Measurements from ENCODE around the gene GRM1.

Gene GRM1

GRCh38 chr6:146472918-146473317 is 444.1 kb downstream of the GRM1 start:
- Histone ChIP-seq H3K9ac (ENCODE audit: low read length) (no peak overlapping the region), H3K36me3 (ENCODE audit: control insufficient read depth, insufficient read depth, low read length) (no peaks in the 10 kb centered on the region), H3K4me3 (ENCODE audit: low read length) (no peak overlapping the region), H3K4me1 (ENCODE audit: control insufficient read depth, insufficient read depth, low read length) (no peaks in the 10 kb centered on the region), H3K27me3 (ENCODE audit: control insufficient read depth, insufficient read depth, low read length) (no peaks in the 10 kb centered on the region), H3K9me3 (ENCODE audit: control insufficient read depth, low read length) (no peaks in the 10 kb centered on the region)

GRCh38 chr6:146481527-146481926 is 452.7 kb downstream of the GRM1 start:
- Histone ChIP-seq H3K36me3 (ENCODE audit: control insufficient read depth, insufficient read depth, low read length) (no peaks in the 10 kb centered on the region), H3K4me1 (ENCODE audit: control insufficient read depth, insufficient read depth, low read length) (no peaks in the 10 kb centered on the region), H3K27me3 (ENCODE audit: control insufficient read depth, insufficient read depth, low read length) (no peaks in the 10 kb centered on the region)

GRCh38 chr6:146484411-146484810 is 455.5 kb downstream of the GRM1 start:
- Histone ChIP-seq H3K9ac (ENCODE audit: low read length) (no peak overlapping the region), H3K9me3 (ENCODE audit: control insufficient read depth, low read length) (no peaks in the 10 kb centered on the region), H3K4me3 (ENCODE audit: low read length) (no peak overlapping the region), H3K27me3 (ENCODE audit: control insufficient read depth, insufficient read depth, low read length) (no peaks in the 10 kb centered on the region), H3K36me3 (ENCODE audit: control insufficient read depth, insufficient read depth, low read length) (no peaks in the 10 kb centered on the region), H3K4me1 (ENCODE audit: control insufficient read depth, insufficient read depth, low read length) (no peaks in the 10 kb centered on the region)

More at GRCh38 chr6:146481527-146481926, 452.7 kb downstream of the GRM1 start:
- Histone ChIP-seq H3K4me3 (ENCODE audit: low read length) (no peak overlapping the region), H3K9ac (ENCODE audit: low read length) (no peak overlapping the region), H3K9me3 (ENCODE audit: control insufficient read depth, low read length) (no peaks in the 10 kb centered on the region)
